Measurements from ENCODE around the gene NAV2. TPM values are rescaled to one million over a fixed set of nuclear protein-coding genes. Genes with fewer than 3 reads are reported as not detected.

NAV2 gene
- total RNA-seq, 1 experiment from 2014 or later = 2.1 TPM

DNA sequence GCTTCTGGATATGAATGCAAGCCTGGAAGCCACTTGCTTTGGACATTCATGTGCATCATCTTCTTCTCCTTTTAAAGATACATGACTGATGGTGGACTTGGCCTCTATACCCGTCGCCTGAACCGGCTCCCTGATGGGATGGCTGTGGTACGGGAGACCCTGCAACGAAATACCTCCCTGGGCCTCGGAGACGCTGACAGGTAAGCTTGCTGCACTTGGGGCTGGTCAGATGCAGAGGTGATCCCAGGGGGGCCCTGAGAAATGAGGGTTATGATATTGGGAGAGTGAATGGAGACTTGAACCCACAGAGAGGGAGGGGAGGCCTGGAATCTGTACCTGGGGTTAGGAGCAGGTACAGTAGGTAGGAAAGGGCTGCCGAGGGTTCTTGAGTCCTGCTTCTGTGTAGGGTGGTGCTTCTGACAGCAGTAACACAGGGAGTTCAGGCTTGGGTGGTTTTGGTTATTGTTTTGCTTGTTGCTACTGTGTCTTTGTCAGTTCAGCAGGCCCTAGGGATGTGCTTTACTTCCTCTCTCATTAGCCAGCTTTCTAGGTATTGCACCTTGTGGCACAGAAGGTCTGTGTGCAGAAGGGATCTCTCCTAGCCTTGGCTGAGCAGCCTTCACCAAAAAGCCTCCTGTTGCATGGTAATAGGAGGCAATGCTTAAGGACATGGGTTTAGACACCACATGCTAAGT is 271.6 kb downstream of the NAV2 start:
- Histone ChIP-seq H3K27ac (ENCODE audit: low read depth, low read length) (no peak overlapping the region), H2AFZ (ENCODE audit: low read depth, low read length, poor library complexity, severe bottlenecking) (no peak overlapping the region)
- CTCF ChIA-PET = no interaction called here

More for the DNA sequence above, 271.6 kb downstream of the NAV2 start:
- Histone ChIP-seq H3K4me1 (ENCODE audit: control insufficient read depth in 1 of 2, insufficient read depth in 2 of 2, low read length in 2 of 2) (peaks cover 0 to 9% of the 10 kb centered on the region in 2 experiments; a peak in 2 of 4 replicates), H3K4me3 (replicated peaks in 1 of 2; ENCODE audit: low read depth in 1 of 2, low read length in 2 of 2) (no peak overlapping the region), H3K9me3 (ENCODE audit: control insufficient read depth in 1 of 2, insufficient read depth in 1 of 2, low read depth in 1 of 2, low read length in 2 of 2) (no peaks in the 10 kb centered on the region), H3K9ac (ENCODE audit: low read length) (no peak overlapping the region), H4K20me1 (ENCODE audit: insufficient read depth) (no peaks in the 10 kb centered on the region), H3K9me2 (ENCODE audit: insufficient read depth) (no peaks in the 10 kb centered on the region), H3K4me2 (ENCODE audit: low read length) (no peak overlapping the region), H3K27me3 (ENCODE audit: insufficient read depth, low read length) (no peaks in the 10 kb centered on the region), H3K36me3 (ENCODE audit: control insufficient read depth in 1 of 2, insufficient read depth in 2 of 2, low read length in 2 of 2) (no peaks in the 10 kb centered on the region), H3K79me2 (ENCODE audit: insufficient read depth, low read length) (no peaks in the 10 kb centered on the region)
- TF ChIP-seq POLR2AphosphoS5 (IDR thresholded peaks at IDR 0.05; ENCODE audit: low read depth, low read length) = no peak
- no peak for TF ChIP-seq EZH2 (IDR thresholded peaks at IDR 0.05)
- TF ChIP-seq POLR2A (IDR thresholded peaks at IDR 0.05; ENCODE audit: borderline replicate concordance, extremely low read depth, insufficient read depth, insufficient read length) = no peak
- TF ChIP-seq EGR1 (IDR thresholded peaks at IDR 0.05; ENCODE audit: low read depth) = no peak
- no peak for TF ChIP-seq JUND (IDR thresholded peaks at IDR 0.05)
- TF ChIP-seq ATF3 (IDR thresholded peaks at IDR 0.05) = no peak
- TF ChIP-seq ZBTB33 (IDR thresholded peaks at IDR 0.05; ENCODE audit: extremely low read depth, insufficient replicate concordance, low read length) = no peak
- TF ChIP-seq FOSL1 (IDR thresholded peaks at IDR 0.05; ENCODE audit: low read depth) = no peak
- TF ChIP-seq, protein P1, sequence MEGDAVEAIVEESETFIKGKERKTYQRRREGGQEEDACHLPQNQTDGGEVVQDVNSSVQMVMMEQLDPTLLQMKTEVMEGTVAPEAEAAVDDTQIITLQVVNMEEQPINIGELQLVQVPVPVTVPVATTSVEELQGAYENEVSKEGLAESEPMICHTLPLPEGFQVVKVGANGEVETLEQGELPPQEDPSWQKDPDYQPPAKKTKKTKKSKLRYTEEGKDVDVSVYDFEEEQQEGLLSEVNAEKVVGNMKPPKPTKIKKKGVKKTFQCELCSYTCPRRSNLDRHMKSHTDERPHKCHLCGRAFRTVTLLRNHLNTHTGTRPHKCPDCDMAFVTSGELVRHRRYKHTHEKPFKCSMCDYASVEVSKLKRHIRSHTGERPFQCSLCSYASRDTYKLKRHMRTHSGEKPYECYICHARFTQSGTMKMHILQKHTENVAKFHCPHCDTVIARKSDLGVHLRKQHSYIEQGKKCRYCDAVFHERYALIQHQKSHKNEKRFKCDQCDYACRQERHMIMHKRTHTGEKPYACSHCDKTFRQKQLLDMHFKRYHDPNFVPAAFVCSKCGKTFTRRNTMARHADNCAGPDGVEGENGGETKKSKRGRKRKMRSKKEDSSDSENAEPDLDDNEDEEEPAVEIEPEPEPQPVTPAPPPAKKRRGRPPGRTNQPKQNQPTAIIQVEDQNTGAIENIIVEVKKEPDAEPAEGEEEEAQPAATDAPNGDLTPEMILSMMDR (IDR thresholded peaks at IDR 0.05 in 2 of 3, conservative IDR thresholded peaks at IDR 0.05 in 1 of 3; ENCODE audit: borderline replicate concordance in 1 of 3, insufficient read depth in 1 of 3, low read depth in 2 of 3, low read length in 2 of 3) = no peak
- no peak for TF ChIP-seq SRF (IDR thresholded peaks at IDR 0.05; ENCODE audit: low read depth)
- no peak for TF ChIP-seq REST (IDR thresholded peaks at IDR 0.05; ENCODE audit: low read depth)
- no peak for TF ChIP-seq CEBPB (IDR thresholded peaks at IDR 0.05; ENCODE audit: low read depth)
- TF ChIP-seq EZH2phosphoT487 (IDR thresholded peaks at IDR 0.05; ENCODE audit: borderline replicate concordance) = no peak
- no peak for TF ChIP-seq ELF1 (IDR thresholded peaks at IDR 0.05; ENCODE audit: borderline replicate concordance, low read depth)
- ChIA-PET POLR2A (no interaction called here), RAD21 (ENCODE audit: low non-redundant PET in 1 of 2, low total read pairs in 2 of 2, uncharacterized antibody in 2 of 2, unreplicated experiment in 2 of 2) (no interaction called here)
- DNase-seq (ENCODE audit: low read depth, low spot score) (no peak), ATAC-seq (no peak)
- intact Hi-C loops (cut with micrococcal nuclease) = no loop called here
- no TSS peak for BruUV-seq (replicated peaks)

Measured in HCT116 (cell line).